Liver (tissue), 9 donors: ENCODE results near the gene TBC1D14. TPM values are rescaled to one million over a fixed set of nuclear protein-coding genes. Genes with fewer than 3 reads are reported as not detected.

Source experiments
- DNase-seq: peaks from one replicate; pipeline ENCODE4 v3.0.0-alpha.2; 2017; ENCODE audit warnings: low spot score
- H3K27ac ChIP-seq, 2 donors: one replicate each; pipeline ENCODE4 v1.7.0; 2013; ENCODE audit warnings: inconsistent platforms in 2 of 2, low read length in 2 of 2, control low read depth in 1 of 2, low read depth in 1 of 2, mild to moderate bottlenecking in 1 of 2
- H3K27me3 ChIP-seq, 4 donors: one replicate each; pipeline versions ENCODE4 v1.6.1 to v1.7.0; 2013; ENCODE audit warnings: low read length in 3 of 4, inconsistent platforms in 1 of 4, mild to moderate bottlenecking in 1 of 4, moderate library complexity in 1 of 4; ENCODE audit not compliant: control insufficient read depth in 4 of 4, insufficient read depth in 4 of 4
- H3K36me3 ChIP-seq, 4 donors: one replicate each; pipeline versions ENCODE4 v1.6.1 to v1.7.0; 2013; ENCODE audit warnings: low read length in 3 of 4, mild to moderate bottlenecking in 3 of 4, low read depth in 1 of 4, moderate library complexity in 1 of 4; ENCODE audit not compliant: control insufficient read depth in 4 of 4, insufficient read depth in 3 of 4
- H3K4me1 ChIP-seq, 4 donors: one replicate each; pipeline versions ENCODE4 v1.6.1 to v1.7.0; 2013; ENCODE audit warnings: low read length in 3 of 4, mild to moderate bottlenecking in 3 of 4, moderate library complexity in 1 of 4; ENCODE audit not compliant: control insufficient read depth in 4 of 4, insufficient read depth in 4 of 4
- H3K4me3 ChIP-seq, 3 donors: one replicate each; pipeline versions ENCODE4 v1.6.1 to v1.7.0; 2013; ENCODE audit warnings: low read length in 3 of 3, control low read depth in 1 of 3, low read depth in 1 of 3, mild to moderate bottlenecking in 1 of 3
- H3K9ac ChIP-seq, 2 donors: one replicate each; pipeline ENCODE4 v1.7.0; 2013; ENCODE audit warnings: low read length in 2 of 2, mild to moderate bottlenecking in 2 of 2, moderate library complexity in 2 of 2, control low read depth in 1 of 2, low read depth in 1 of 2
- H3K9me3 ChIP-seq, 4 donors: one replicate each; pipeline versions ENCODE4 v1.6.1 to v1.7.0; 2013; ENCODE audit warnings: low read length in 3 of 4; ENCODE audit not compliant: control insufficient read depth in 4 of 4
- CTCF ChIP-seq: fragments of 150-350 bp; IDR thresholded peaks from 2 replicates; pipeline ENCODE4 v1.5.1; 2017; ENCODE audit warnings: improper control_type of control experiment, low read depth, low read length; ENCODE audit not compliant: missing input control
- FOXA2 ChIP-seq: IDR thresholded peaks from 2 replicates; pipeline ENCODE4 v1.6.1; 2016; ENCODE audit warnings: antibody characterized with exemption
- HNF4A ChIP-seq, 2 donors: conservative IDR thresholded peaks; 2 replicates each; pipeline ENCODE4 v1.6.1; 2016; ENCODE audit warnings: antibody characterized with exemption in 2 of 2, mild to moderate bottlenecking in 2 of 2
- JUND ChIP-seq, 2 donors: IDR thresholded peaks; 2 replicates each; pipeline ENCODE4 v1.6.1; 2016; ENCODE audit warnings: antibody characterized with exemption in 2 of 2
- NR2F2 ChIP-seq: IDR thresholded peaks from 2 replicates; pipeline ENCODE4 v1.6.1; 2016; ENCODE audit warnings: antibody characterized with exemption
- RAD21 ChIP-seq, 2 donors: IDR thresholded peaks; 2 replicates each; pipeline ENCODE4 v1.6.1; 2016; ENCODE audit warnings: antibody characterized with exemption in 2 of 2, mild to moderate bottlenecking in 2 of 2
- SP1 ChIP-seq: IDR thresholded peaks from 2 replicates; pipeline ENCODE4 v1.6.1; 2018; ENCODE audit warnings: antibody characterized with exemption, mild to moderate bottlenecking
- TAF1 ChIP-seq: conservative IDR thresholded peaks from 2 replicates; pipeline ENCODE4 v1.6.1; 2016; ENCODE audit warnings: antibody characterized with exemption, mild to moderate bottlenecking
- YY1 ChIP-seq: IDR thresholded peaks from 2 replicates; pipeline ENCODE4 v1.6.1; 2016; ENCODE audit warnings: antibody characterized with exemption, mild to moderate bottlenecking
- WGBS: extraction: QIAGEN DNeasy Blood & Tissue Kit; methylation state at CpG from one replicate; pipeline ENCODE4 v1.1.7; 2013; 5-methylcytosine and 5-hydroxymethylcytosine counted together
- polyA plus RNA-seq, 2 donors: library from polyadenylated mRNA; stranded (reverse) in 1 of 2; unstranded in 1 of 2; fragments of 200-250 nt in 1 of 2; fragments of >200 nt in 1 of 2; fragmentation: Nextera tagmentation in 1 of 2; extraction: Ambion mirVana in 1 of 2; gene quantifications; one replicate each; pipeline versions ENCODE4 v1.2.1 to v1.2.3, GENCODE V29; 2013 to 2015
- total RNA-seq, 2 donors: library from RNA; depleted of rRNA; stranded (reverse); fragments of >200 nt; gene quantifications; one replicate each; pipeline ENCODE4 v1.2.3, GENCODE V29; 2014
- TF ChIP-seq, protein P1 (sequence below): IDR thresholded peaks from 2 replicates; pipeline ENCODE4 v1.6.1; 2016; ENCODE audit warnings: antibody characterized with exemption
- TF ChIP-seq, protein P2 (sequence below): IDR thresholded peaks from 2 replicates; pipeline ENCODE4 v1.6.1; 2016; ENCODE audit warnings: antibody characterized with exemption, mild to moderate bottlenecking
- donor health status: healthy.
- donor health status: healthy.
- donor health status: healthy.
- donor health status: healthy.
- donor health status: healthy.

The TBC1D14 gene
- total and polyA plus RNA-seq, 4 donors, result 10.0 to 45.2 (median 22.7) TPM

DNA sequence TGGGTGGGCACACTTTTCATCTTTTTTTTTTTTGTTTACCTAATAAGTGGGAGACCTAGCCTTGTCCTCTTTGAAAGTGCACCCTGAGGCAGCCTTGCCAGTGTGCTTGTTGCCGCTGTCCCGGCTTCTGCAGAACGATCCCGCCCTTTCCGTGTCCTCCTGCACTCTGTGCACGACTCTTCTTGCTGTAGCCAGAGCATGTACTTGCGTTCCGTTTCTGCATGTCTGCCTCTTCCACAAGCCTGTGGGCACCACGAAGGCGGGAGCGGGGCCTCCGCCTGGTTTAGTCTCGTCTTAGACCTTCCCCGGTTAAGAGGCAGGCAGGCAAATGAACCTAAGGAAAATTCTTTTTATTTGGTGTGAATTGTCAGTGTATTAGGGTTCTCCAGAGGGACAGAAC, 32.6 kb upstream of the TBC1D14 start (continued):
- TF ChIP-seq CTCF, result no peak

GRCh38 chr4:6878451-6879059, 31.1 kb upstream of the TBC1D14 start:
- WGBS, result 81% methylated on average over 11 of the region's 11 CpGs
- Histone ChIP-seq H3K27me3 (no peaks in the 10 kb centered on the region), H3K27ac (no peak overlapping the region), H3K4me1 (peaks cover 0 to 4% (median 0%) of the 10 kb centered on the region in 4 donors), H3K9ac (no peak overlapping the region), H3K36me3 (peaks cover 9 to 76% (median 44%) of the 10 kb centered on the region in 4 donors), H3K4me3 (no peak overlapping the region), H3K9me3 (no peaks in the 10 kb centered on the region)
- DNase-seq, result no peak
- TF ChIP-seq JUND (IDR thresholded peaks at IDR 0.05) (no peak), HNF4A (conservative IDR thresholded peaks at IDR 0.05) (no peak), SP1 (no peak)

- Histone ChIP-seq H3K27ac (no peak overlapping the region), H3K4me1 (peaks cover 0 to 4% (median 2%) of the 10 kb centered on the region in 4 donors), H3K9me3 (no peaks in the 10 kb centered on the region), H3K4me3 (no peak overlapping the region), H3K9ac (no peak overlapping the region), H3K27me3 (no peaks in the 10 kb centered on the region), H3K36me3 (peaks cover 7 to 59% (median 40%) of the 10 kb centered on the region in 4 donors)
- no peak for TF ChIP-seq NR2F2
- TF ChIP-seq, protein P1, sequence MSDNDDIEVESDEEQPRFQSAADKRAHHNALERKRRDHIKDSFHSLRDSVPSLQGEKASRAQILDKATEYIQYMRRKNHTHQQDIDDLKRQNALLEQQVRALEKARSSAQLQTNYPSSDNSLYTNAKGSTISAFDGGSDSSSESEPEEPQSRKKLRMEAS, result no peak
- no peak for TF ChIP-seq FOXA2
- TF ChIP-seq RAD21 (IDR thresholded peaks at IDR 0.05), result no peak
- no peak for TF ChIP-seq CTCF
- no peak for TF ChIP-seq SP1
- no peak for TF ChIP-seq JUND (IDR thresholded peaks at IDR 0.05)
- no peak for TF ChIP-seq HNF4A (conservative IDR thresholded peaks at IDR 0.05)
- DNase-seq, result peak; percentile 4
- 97% methylated on average over 7 of the region's 7 CpGs for WGBS
These were observed 28.9 kb upstream of the TBC1D14 start for GRCh38 chr4:6880691-6881090.

DNA sequence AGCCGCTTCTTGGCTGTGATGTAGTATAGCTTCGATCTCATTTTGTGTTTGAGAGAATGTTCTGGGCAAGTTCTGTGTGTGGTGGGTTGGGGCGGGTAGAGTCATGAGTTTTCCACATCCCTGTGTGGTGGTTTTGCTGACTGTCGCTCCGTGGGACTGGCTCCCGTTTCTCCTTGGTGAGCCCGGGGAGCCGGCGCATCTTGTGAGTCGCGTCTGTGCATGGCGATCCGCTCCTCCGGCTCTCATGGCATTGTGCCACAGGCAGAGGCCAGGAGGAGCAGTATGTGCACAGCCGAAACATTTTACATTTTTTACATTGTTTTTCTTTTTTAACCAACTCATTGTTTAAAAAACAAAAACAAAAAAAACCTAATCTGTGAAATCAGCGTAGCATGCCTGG, 27.7 kb upstream of the TBC1D14 start:
- Histone ChIP-seq H3K27ac (no peak overlapping the region), H3K4me1 (peaks cover 4 to 12% (median 6%) of the 10 kb centered on the region in 4 donors), H3K27me3 (no peaks in the 10 kb centered on the region), H3K4me3 (no peak overlapping the region), H3K9me3 (no peaks in the 10 kb centered on the region), H3K9ac (no peak overlapping the region), H3K36me3 (peaks cover 7 to 51% (median 35%) of the 10 kb centered on the region in 4 donors)
- WGBS, result 95% methylated on average over 16 of the region's 16 CpGs
- DNase-seq, result peak; percentile 20
- TF ChIP-seq HNF4A (conservative IDR thresholded peaks at IDR 0.05), result no peak
- TF ChIP-seq, protein P2, sequence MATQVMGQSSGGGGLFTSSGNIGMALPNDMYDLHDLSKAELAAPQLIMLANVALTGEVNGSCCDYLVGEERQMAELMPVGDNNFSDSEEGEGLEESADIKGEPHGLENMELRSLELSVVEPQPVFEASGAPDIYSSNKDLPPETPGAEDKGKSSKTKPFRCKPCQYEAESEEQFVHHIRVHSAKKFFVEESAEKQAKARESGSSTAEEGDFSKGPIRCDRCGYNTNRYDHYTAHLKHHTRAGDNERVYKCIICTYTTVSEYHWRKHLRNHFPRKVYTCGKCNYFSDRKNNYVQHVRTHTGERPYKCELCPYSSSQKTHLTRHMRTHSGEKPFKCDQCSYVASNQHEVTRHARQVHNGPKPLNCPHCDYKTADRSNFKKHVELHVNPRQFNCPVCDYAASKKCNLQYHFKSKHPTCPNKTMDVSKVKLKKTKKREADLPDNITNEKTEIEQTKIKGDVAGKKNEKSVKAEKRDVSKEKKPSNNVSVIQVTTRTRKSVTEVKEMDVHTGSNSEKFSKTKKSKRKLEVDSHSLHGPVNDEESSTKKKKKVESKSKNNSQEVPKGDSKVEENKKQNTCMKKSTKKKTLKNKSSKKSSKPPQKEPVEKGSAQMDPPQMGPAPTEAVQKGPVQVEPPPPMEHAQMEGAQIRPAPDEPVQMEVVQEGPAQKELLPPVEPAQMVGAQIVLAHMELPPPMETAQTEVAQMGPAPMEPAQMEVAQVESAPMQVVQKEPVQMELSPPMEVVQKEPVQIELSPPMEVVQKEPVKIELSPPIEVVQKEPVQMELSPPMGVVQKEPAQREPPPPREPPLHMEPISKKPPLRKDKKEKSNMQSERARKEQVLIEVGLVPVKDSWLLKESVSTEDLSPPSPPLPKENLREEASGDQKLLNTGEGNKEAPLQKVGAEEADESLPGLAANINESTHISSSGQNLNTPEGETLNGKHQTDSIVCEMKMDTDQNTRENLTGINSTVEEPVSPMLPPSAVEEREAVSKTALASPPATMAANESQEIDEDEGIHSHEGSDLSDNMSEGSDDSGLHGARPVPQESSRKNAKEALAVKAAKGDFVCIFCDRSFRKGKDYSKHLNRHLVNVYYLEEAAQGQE, result no peak
- no peak for TF ChIP-seq CTCF
- TF ChIP-seq NR2F2, result no peak
- TF ChIP-seq TAF1, result no peak
- no peak for TF ChIP-seq YY1
- no peak for TF ChIP-seq SP1
- TF ChIP-seq FOXA2, result no peak
